ENCODE data around the gene LRMDA.

The LRMDA gene

GRCh38 chr10:76433161-76434005, 1002.0 kb downstream of the LRMDA start:
- no peak for DNase-seq (ENCODE audit: low read depth)
- TF ChIP-seq CTCF (IDR thresholded peaks at IDR 0.05; ENCODE audit: low read depth, low read length, missing control alignments), result no peak
- in situ Hi-C loops (cut with HindIII; ENCODE audit: low sequenced_read_pairs), result no loop called here
- H3K4me3 ChIP-seq (ENCODE audit: low read depth, low read length), result no peak overlapping the region

GRCh38 chr10:76435157-76435556, 1003.7 kb downstream of the LRMDA start:
- no peak for DNase-seq (ENCODE audit: low read depth)
- TF ChIP-seq CTCF (IDR thresholded peaks at IDR 0.05; ENCODE audit: low read depth, low read length, missing control alignments), result no peak
- H3K4me3 ChIP-seq (ENCODE audit: low read depth, low read length), result no peak overlapping the region
- in situ Hi-C loops (cut with HindIII; ENCODE audit: low sequenced_read_pairs), result loop anchor here (5.0 kb wide), 1 partner anchor 52 kb away; no protein-coding TSS in a partner anchor

- no peak for TF ChIP-seq CTCF (IDR thresholded peaks at IDR 0.05; ENCODE audit: low read depth, low read length, missing control alignments)
- no peak for DNase-seq (ENCODE audit: low read depth)
- H3K4me3 ChIP-seq (ENCODE audit: low read depth, low read length), result no peak overlapping the region
- in situ Hi-C loops (cut with HindIII; ENCODE audit: low sequenced_read_pairs), result loop anchor here (5.0 kb wide), 1 partner anchor 51 kb away; no protein-coding TSS in a partner anchor
Observed at GRCh38 chr10:76436401-76436811, 1005.0 kb downstream of the LRMDA start.

- DNase-seq (ENCODE audit: low read depth), result no peak
- H3K4me3 ChIP-seq (ENCODE audit: low read depth, low read length), result no peak overlapping the region
- TF ChIP-seq CTCF (IDR thresholded peaks at IDR 0.05; ENCODE audit: low read depth, low read length, missing control alignments), result no peak
- in situ Hi-C loops (cut with HindIII; ENCODE audit: low sequenced_read_pairs), result loop anchor here (5.0 kb wide), 1 partner anchor 50 kb away; no protein-coding TSS in a partner anchor
Observed at GRCh38 chr10:76436981-76437380, 1005.6 kb downstream of the LRMDA start.

GRCh38 chr10:76440426-76440825, 1009.0 kb downstream of the LRMDA start:
- TF ChIP-seq CTCF (IDR thresholded peaks at IDR 0.05; ENCODE audit: low read depth, low read length, missing control alignments), result no peak
- no peak for DNase-seq (ENCODE audit: low read depth)
- H3K4me3 ChIP-seq (ENCODE audit: low read depth, low read length), result no peak overlapping the region
- in situ Hi-C loops (cut with HindIII; ENCODE audit: low sequenced_read_pairs), result no loop called here

- H3K4me3 ChIP-seq (ENCODE audit: low read depth, low read length), result no peak overlapping the region
- in situ Hi-C loops (cut with HindIII; ENCODE audit: low sequenced_read_pairs), result no loop called here
- no peak for DNase-seq (ENCODE audit: low read depth)
- no peak for TF ChIP-seq CTCF (IDR thresholded peaks at IDR 0.05; ENCODE audit: low read depth, low read length, missing control alignments)
Observed at GRCh38 chr10:76442113-76442512, 1010.7 kb downstream of the LRMDA start.

All from astrocyte of the cerebellum (primary cell).